Central memory CD8-positive, alpha-beta T cell (primary cell): Measurements from ENCODE around the gene OXSR1.
A peak's percentile ranks its signal among the peaks of the same experiment; 100 is the strongest.
"Not testable (repeated sequence)": the region's sequence is repeated elsewhere in the genome, so short reads cannot be mapped to it uniquely, and the experiment has no call there.

ENCODE experiments used
- ATAC-seq: fragments of 150-1000 bp; cut with Tn5 transposase; replicated peaks from 2 replicates; pipeline ENCODE4 v1.10.0; 2022; ENCODE audit warnings: mild to moderate bottlenecking, moderate FRiP score, moderate number of reproducible peaks; ENCODE audit not compliant: poor library complexity, severe bottlenecking; ENCODE audit errors: extremely low read depth
- DNase-seq, 2 donors: peaks; one replicate each; pipeline ENCODE4 v3.0.0; 2021; ENCODE audit warnings: low spot score in 2 of 2
- H3K27ac Mint-ChIP-seq: one replicate; pipeline ENCODE4 v1.8.0; 2022; ENCODE audit warnings: low read depth, mild to moderate bottlenecking, moderate library complexity, mixed read lengths
- H3K27me3 Mint-ChIP-seq: one replicate; pipeline ENCODE4 v1.8.0; 2022; ENCODE audit warnings: mixed read lengths
- H3K36me3 Mint-ChIP-seq: one replicate; pipeline ENCODE4 v1.8.0; 2022; ENCODE audit warnings: mild to moderate bottlenecking, moderate library complexity, mixed read lengths; ENCODE audit not compliant: insufficient read depth
- H3K4me1 Mint-ChIP-seq: one replicate; pipeline ENCODE4 v1.8.0; 2022; ENCODE audit warnings: mixed read lengths
- H3K4me3 Mint-ChIP-seq: one replicate; pipeline ENCODE4 v1.8.0; 2022; ENCODE audit warnings: mild to moderate bottlenecking, moderate library complexity, mixed read lengths
- H3K9me3 Mint-ChIP-seq: one replicate; pipeline ENCODE4 v1.8.0; 2022; ENCODE audit warnings: mixed read lengths

The OXSR1 gene

DNA sequence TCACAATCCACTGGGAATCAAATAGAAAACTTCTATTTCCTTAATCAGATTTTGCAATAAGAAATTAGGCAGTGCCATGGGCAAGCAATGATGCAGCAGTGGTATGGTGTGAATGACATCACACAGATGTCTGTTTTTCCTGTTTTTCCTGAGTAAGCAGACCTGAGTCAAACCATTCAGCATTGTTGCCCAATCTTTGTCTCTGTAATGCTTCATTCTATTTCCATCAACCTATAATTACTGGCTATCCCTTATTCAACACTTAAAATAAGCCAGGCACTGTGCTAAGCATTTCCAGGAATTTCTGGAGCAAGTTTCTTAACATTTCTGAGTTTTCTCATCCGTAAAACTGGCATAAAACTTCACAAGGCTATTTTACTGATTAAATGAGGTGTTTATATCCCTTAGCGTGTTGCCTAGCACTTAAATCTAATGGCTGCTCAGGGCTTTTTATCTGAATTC is 11.3 kb upstream of the OXSR1 start:
- no peak overlapping the region for H3K27ac Mint-ChIP-seq

DNA sequence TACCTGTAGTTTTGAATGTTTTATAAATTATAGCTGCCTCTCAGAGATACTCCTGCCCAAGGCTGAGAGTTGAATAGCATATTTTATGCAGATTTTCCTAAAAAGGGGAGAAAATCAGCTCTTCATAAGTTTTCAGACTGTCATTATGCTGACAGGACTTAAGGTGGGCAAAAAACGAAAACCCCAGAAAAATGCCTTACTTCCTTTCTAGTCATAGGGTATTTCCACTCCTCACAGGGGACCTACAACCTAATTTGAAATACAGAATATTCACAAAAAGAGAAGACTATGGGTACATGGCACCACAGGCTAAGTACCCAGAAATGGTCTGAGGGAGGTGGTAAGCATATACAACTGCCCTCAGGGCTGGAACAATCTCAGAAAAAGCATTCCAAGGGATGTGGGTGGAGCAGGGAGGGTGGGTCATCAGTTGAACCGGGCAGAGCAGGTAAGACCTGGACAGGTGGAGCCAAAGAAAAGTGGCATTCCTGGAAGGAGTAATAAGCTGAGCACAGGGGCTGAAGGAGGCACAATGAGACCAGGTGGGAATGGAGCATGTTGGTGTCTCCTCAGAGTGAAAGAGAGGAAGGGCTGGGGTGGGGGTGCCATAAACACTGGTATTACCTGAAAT is 10.6 kb upstream of the OXSR1 start:
- Mint-ChIP-seq H3K36me3 (no peaks in the 10 kb centered on the region), H3K9me3 (no peaks in the 10 kb centered on the region), H3K4me1 (peaks cover 21% of the 10 kb centered on the region), H3K27ac (no peak overlapping the region), H3K4me3 (no peak overlapping the region), H3K27me3 (no peaks in the 10 kb centered on the region)
- no peak for ATAC-seq
- DNase-seq, result no peak

More for the DNA sequence above, 11.3 kb upstream of the OXSR1 start:
- ATAC-seq (no peak), DNase-seq (no peak)
- Mint-ChIP-seq H3K36me3 (no peaks in the 10 kb centered on the region), H3K27me3 (no peaks in the 10 kb centered on the region), H3K9me3 (no peaks in the 10 kb centered on the region), H3K4me3 (no peak overlapping the region), H3K4me1 (peaks cover 27% of the 10 kb centered on the region)

DNA sequence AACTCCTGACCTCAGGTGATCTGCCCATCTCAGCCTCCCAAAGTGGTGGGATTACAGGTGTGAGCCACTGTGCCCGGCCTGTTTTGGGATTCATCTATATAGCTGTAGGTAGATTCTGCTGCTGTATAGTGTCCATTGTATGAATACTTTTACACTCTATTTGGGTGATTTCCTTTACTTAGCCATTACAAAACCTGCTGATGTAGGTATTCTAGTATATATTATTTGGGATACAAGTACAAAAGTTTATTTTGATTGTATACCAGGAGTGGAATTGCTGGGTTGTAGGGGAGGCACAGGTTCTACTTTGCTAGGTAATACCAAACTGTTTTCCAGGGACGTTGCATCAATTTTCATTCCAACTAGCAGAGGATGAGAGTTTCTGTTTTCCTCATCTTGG is 9.5 kb upstream of the OXSR1 start:
- Mint-ChIP-seq H3K27me3 (no peaks in the 10 kb centered on the region), H3K36me3 (no peaks in the 10 kb centered on the region), H3K4me1 (peaks cover 19% of the 10 kb centered on the region), H3K4me3 (no peak overlapping the region), H3K27ac (no peak overlapping the region), H3K9me3 (no peaks in the 10 kb centered on the region)
- DNase-seq (no peak), ATAC-seq (no peak)

DNA sequence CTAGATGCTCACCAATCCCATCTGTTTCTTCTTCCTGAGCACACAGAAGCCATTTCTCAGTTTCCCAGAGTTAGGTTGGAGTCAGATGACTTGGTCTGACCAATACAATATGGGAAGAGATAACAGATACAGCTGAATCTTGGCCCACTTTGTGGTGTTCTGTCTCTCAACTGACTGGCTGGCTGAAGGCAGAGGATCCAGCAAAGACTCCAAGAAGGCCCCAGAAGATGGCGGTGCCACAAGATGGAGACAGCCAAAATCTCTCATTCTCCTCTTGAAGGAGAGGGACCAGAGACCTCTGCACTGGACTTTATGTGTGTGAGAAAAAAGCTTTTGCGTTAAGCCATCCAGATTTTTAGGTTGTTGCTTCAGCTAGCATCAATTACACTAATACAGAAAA is 8.2 kb upstream of the OXSR1 start:
- ATAC-seq, result no peak
- Mint-ChIP-seq H3K36me3 (no peaks in the 10 kb centered on the region), H3K27ac (no peak overlapping the region), H3K27me3 (no peaks in the 10 kb centered on the region), H3K4me1 (peaks cover 6% of the 10 kb centered on the region), H3K9me3 (no peaks in the 10 kb centered on the region), H3K4me3 (no peak overlapping the region)
- DNase-seq, result no peak

DNA sequence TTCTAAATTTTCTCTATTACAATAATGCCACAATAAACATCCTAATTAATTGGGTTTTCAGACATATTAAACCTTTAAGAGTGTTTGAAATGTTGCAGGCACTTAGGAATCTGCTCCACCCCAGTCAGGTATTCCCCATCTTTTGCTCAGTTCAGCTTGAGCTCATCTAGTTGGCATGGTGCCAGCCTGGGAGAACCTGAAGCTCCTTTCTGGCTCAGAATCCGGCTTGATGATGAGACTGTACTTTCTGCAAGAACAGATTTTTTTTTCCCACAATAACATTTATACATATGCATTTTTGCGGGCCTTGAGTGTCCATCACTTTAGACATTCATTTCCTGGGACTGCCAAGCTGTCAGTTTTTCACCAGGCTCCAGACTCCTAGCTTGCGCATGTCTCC is 7.7 kb upstream of the OXSR1 start:
- no peak for ATAC-seq
- Mint-ChIP-seq H3K4me3 (no peak overlapping the region), H3K27ac (no peak overlapping the region), H3K9me3 (no peaks in the 10 kb centered on the region), H3K4me1 (peaks cover 4% of the 10 kb centered on the region), H3K36me3 (no peaks in the 10 kb centered on the region), H3K27me3 (no peaks in the 10 kb centered on the region)
- no peak for DNase-seq

DNA sequence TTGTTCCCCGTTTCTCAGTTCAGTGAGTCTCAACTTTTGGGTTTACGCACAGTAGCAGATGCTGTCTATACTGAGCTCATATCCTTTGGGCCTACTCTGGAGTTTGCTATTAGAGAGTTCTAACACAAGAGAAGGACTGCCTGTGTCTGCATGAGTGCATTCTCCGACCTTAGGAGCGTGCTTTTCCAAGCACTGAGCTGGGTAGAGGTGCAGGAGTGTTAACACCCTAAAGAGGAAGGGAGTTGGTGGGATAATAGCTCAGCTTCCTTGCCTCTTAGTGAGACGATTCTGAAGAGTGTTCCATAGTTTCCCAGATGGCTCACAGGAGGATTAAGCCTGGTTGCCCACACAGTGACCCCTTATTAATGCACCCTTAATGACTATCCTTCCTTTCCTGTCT is 6.9 kb upstream of the OXSR1 start:
- Mint-ChIP-seq H3K9me3 (no peaks in the 10 kb centered on the region), H3K36me3 (no peaks in the 10 kb centered on the region), H3K4me1 (no peaks in the 10 kb centered on the region), H3K4me3 (no peak overlapping the region), H3K27me3 (no peaks in the 10 kb centered on the region), H3K27ac (no peak overlapping the region)
- DNase-seq, result no peak
- no peak for ATAC-seq

DNA sequence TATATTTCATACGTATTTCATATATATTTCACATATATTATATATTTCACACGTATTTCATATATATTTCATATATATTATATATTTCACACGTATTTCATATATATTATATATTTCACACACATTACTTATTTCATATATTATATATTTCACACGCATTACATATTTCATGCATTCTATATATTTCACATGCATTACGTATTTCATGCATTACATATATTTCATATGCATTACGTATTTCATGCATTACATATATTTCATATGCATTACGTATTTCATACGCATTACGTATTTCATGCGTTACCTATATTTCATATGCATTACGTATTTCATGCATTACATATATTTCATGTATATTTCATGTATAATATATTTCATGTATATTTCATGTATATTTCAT is 4.6 kb upstream of the OXSR1 start:
- not testable (repeated sequence) for H3K9me3 Mint-ChIP-seq, H3K27ac Mint-ChIP-seq, H3K4me3 Mint-ChIP-seq, H3K27me3 Mint-ChIP-seq, ATAC-seq, H3K4me1 Mint-ChIP-seq, DNase-seq
- peaks cover 11% of the 10 kb centered on the region for H3K36me3 Mint-ChIP-seq

DNA sequence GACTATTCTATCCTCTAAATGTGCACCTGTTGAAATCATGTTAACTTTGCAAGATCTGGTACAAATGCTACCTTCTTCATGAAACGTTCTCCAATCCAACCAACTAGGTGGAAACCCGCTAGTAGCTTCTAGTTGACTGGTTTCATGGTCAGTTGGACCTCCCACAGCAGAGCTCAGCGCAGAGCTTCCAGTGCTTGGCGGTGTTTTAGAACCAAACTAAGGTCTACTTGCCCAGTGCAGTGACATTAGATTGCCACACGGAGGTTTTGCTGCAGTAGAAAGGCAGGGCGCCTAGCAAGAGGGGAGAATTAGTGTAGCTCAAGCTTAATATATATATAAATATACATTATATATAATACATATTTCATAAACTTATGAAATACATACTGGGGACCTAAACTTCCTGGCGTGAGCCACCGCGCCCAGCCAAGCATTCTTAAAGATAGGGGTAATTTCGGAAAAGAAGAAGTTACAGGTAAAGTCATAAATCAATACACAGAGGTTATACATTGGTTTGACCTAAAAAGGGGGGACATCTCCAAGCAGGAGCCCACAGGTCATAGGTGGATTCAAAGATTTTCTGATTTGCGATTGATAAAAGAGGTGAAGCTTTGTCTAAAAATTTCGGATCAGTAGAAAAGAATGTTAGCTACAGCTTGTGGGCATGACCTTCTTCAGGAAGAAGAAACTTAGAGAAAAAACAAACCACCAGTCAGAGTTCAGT is 2.1 kb upstream of the OXSR1 start:
- no peak for DNase-seq
- no peak for ATAC-seq
- Mint-ChIP-seq H3K27ac (no peak overlapping the region), H3K27me3 (no peaks in the 10 kb centered on the region), H3K4me1 (peaks cover 31% of the 10 kb centered on the region), H3K36me3 (peaks cover 21% of the 10 kb centered on the region), H3K4me3 (no peak overlapping the region), H3K9me3 (no peaks in the 10 kb centered on the region)

DNA sequence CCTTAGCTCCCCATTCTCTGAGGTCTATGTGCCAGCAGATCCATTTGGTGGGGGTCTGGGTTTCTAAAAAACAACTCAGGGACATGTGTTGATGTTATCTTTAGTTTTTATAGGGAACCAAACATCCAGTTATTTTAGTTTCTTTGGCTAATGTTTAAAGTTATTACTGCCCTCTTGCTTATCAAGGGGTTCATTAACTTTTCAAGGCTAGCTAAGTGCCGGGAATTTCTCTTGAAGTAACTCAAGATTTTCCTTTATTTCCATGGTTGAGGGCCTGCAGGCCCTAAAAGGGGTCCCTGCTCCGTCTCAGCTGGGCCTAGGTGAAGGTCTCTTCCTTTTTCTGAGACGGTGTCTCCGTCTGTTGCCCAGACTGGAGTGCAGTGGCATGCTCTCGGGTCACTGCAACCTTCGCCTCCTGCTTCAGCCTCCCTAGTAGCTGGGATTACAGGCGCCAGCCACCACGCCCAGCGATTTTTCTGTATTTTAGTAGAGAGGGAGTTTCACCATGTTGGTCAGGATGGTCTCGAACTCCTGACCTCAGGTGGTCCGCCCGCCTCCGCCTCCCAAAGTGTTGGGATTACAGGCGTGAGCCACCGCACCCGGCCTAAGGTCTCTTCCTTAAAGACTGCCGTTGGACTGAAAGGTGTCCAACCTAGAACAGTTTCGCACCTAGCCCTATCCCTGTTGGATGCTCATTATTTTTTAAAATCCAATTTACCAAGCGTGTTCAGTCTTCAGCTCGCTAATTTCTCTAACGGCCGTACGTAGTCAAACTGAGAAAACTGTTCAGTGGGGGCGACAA is 1.3 kb upstream of the OXSR1 start:
- no peak for ATAC-seq
- H3K4me3 Mint-ChIP-seq, result peak overlapping the region; percentile 94
- H3K27ac Mint-ChIP-seq, result peak overlapping the region; percentile 99
- H3K4me1 Mint-ChIP-seq, result peaks cover 39% of the 10 kb centered on the region
- no peaks in the 10 kb centered on the region for H3K9me3 Mint-ChIP-seq
- no peak for DNase-seq
- peaks cover 24% of the 10 kb centered on the region for H3K36me3 Mint-ChIP-seq
- H3K27me3 Mint-ChIP-seq, result no peaks in the 10 kb centered on the region

DNA sequence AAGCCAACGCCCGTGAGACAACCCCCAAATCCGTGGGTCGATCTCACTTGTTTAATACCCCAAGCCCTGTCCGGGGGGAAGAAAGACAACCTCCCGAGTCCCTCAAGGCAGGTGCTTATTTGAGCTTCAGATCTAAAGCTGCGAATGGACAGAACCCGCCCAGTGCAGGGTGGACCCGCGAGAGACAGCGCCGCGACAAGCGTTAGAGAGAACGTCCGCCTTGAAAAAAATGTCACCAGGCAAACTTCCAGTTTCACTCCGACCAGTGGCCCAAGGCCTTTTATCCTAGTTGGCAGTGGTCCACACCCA is 740 bp upstream of the OXSR1 start:
- DNase-seq (no peak), ATAC-seq (peak; percentile 15)
- peak overlapping the region; percentile 99 for H3K27ac Mint-ChIP-seq
- peak overlapping the region; percentile 94 for H3K4me3 Mint-ChIP-seq
- peaks cover 24% of the 10 kb centered on the region for H3K36me3 Mint-ChIP-seq
- H3K9me3 Mint-ChIP-seq, result no peaks in the 10 kb centered on the region
- no peaks in the 10 kb centered on the region for H3K27me3 Mint-ChIP-seq
- peaks cover 44% of the 10 kb centered on the region for H3K4me1 Mint-ChIP-seq

DNA sequence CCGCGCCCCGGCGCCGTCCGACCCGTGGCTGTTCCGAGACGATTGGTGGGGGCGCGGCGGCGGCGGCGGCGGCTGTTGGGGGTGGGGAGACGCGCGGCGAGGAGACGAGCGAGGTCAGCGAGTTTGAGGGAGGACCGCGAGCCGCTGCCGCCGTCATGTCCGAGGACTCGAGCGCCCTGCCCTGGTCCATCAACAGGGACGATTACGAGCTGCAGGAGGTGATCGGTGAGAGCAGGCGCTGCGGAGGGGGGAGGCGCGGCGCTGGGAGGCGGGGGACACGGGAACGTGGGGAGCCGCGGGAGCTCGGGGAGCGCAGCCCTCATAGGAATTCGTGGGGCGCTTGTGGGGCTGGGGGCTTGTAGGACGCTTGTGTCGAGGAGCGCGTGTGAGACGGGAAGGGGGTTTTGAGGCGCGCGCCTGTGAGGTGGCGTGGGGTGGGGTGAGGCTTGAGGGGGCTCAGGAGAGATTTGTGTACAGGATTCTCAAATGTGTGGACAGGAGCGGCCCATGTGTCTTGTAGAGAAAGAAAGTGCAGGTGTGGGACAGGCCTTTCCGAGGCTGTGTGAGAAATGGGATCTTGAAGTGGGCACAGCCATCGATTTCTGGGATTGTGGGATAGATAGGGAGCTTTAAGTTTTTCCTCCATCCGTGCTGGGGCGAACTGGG is 518 bp downstream of the OXSR1 start:
- Mint-ChIP-seq H3K4me3 (peak overlapping the region; percentile 94), H3K36me3 (peaks cover 24% of the 10 kb centered on the region), H3K27me3 (no peaks in the 10 kb centered on the region), H3K27ac (peak overlapping the region; percentile 99), H3K9me3 (no peaks in the 10 kb centered on the region), H3K4me1 (peaks cover 49% of the 10 kb centered on the region)
- DNase-seq, result no peak
- ATAC-seq, result peak; percentile 1

DNA sequence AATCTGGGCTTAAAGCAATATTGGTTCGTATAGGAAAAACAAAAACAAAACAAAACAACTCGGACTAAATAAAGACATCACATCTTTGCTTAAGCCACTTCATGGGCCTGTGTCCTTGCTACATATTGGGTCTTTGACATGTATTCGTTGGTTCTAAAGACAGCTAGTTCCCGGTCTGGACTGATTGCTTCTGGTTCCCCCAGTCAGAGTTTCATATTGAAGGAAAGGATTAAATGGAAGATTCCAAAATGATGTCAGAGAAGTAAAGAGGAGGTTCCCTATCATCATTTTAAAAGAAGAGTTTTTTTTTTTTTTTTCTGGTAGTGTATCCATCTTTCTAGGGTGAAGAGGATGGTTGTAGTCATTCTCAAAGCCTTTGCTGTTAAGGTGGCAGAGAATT is 2.3 kb downstream of the OXSR1 start:
- ATAC-seq, result no peak
- Mint-ChIP-seq H3K27me3 (no peaks in the 10 kb centered on the region), H3K4me3 (no peak overlapping the region), H3K36me3 (peaks cover 24% of the 10 kb centered on the region), H3K27ac (no peak overlapping the region), H3K4me1 (peaks cover 56% of the 10 kb centered on the region), H3K9me3 (no peaks in the 10 kb centered on the region)
- DNase-seq, result no peak
